ENCODE measurements around the gene MSL1.
A peak's percentile ranks its signal among the peaks of the same experiment; 100 is the strongest.

The MSL1 gene

DNA sequence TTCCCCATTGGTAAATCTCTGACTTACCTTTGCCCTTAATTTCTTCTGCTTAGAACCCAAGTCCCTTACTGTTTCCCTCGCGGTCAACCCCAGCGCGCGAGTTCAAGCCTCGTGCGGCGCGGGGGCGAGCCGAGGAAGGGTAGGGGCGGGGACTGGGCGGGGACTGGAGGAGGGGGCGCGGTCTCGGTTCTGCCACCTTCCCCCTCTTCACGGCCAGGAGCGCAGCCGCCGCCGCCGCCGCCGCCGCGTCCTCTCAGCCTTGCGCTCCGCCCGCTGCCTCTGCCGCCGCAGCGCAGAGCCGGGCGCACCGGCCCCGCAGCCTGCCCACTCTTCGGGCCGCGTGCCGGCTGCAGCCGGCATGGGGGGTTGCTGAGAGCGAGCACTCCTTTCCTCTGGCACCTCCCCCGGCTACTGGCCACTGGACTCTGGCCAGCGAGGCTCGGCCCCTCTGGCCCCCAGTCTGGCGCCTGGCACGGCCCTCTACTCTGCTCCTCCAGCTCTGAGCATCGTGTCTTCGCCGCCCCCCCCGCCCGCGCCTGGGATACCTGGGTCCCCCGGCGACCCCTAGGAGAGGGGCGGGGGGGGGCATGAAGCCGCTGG is 55.6 kb downstream of the MSL1 start, which contains the start of gene RAPGEFL1:
Gene RAPGEFL1, plus strand, starts transcription at position 196 of the 600 bp plus-strand sequence. Its CDS starts 392 bp downstream, at position 588.
- peak; percentile 65 for DNase-seq

DNA sequence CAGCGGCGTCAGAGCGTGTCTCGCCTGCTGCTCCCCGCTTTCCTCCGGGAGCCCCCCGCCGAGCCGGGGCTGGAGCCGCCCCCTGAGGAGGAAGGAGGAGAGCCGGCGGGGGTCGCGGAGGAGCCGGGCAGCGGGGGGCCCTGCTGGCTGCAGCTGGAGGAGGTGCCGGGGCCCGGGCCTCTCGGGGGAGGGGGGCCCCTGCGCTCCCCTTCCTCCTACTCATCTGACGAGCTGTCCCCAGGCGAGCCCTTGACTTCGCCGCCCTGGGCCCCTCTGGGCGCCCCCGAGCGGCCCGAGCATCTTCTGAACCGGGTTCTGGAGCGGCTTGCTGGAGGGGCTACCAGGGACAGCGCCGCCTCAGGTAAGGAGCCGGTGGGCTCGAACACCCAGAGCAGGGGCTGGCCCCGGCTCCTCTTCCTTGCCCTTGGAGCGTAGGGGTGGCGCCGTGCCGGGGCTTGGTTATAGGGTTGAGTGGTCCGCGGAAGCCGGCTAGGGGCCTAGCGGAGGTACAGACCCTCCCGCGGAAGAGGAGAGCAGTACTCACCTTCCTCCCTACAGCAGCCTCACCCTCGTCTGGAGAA is 56.3 kb downstream of the MSL1 start:
- DNase-seq = no peak

DNA sequence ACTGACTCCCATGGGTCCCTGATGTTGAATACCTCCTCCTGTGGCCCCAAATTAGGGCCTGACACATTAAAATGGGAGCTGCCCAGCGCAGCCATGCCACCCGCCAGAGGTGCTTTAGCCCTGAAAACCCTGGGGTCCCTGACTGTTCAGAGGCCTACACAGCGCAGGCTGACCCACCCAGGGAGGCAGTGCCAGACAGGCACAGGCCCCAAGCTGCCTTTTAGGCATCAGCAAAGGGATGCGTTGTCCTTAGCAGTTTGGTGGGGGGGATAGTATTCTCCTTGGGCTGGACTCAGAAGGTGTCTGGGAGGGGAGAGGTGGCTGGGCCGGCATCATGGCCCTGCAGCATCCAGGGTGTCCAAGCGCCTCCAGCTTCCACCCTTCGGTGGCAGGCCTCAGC is 56.9 kb downstream of the MSL1 start:
- no peak for DNase-seq

DNA sequence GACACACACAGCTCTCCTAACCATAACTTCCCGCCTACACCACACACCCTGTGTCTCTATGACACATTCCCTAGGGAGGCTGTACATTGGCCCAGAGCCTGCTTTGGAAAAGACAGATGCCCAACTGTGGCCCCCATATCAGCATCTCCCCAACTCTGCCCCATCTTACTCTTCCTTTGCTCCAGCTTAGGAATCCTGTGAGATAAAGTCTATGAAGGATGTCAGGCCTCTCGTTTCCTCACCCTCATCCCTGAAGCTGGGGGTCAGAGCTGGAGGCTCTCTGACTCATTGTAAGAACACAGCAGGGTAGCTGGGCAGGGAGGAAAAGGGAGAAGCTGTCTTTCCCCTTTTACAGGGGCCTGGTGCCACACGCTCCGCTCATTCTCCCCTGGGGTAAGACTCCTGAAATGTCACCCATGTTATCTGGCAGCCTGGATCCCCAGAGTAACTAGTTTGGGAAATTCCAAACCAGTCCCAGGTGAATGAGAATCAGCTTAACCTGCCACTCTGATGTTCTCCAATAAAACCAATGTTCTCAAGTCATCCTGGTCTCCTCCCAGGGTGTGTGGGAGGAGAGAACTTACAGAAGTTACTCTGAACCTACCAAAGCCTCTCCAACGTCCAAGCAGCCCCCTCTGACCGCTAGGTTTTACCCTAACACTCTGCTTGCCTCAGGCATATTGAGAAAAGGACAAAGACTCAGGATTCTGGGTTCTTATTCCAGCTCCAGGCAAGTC is 58.3 kb downstream of the MSL1 start:
- DNase-seq = no peak

DNA sequence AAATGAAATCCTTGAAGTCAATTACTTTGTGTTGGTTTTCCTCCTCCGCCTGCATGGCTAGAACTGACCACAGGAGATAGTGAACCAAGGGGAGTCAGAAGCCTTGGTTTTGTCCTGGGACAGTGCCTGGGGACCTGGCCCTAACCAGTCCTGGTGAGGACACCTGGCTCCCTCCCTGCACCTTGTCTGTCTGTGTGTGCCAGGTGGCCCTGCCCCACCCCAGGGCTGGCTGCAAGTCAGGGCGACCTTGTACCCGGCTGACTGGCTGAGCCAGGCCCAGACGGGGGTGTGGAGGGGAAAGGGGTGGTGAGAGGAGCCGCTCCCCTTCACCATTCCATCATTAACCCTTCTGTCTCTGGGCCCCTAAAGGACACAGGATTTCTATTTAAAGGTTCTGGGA is 58.9 kb downstream of the MSL1 start:
- no peak for DNase-seq

DNA sequence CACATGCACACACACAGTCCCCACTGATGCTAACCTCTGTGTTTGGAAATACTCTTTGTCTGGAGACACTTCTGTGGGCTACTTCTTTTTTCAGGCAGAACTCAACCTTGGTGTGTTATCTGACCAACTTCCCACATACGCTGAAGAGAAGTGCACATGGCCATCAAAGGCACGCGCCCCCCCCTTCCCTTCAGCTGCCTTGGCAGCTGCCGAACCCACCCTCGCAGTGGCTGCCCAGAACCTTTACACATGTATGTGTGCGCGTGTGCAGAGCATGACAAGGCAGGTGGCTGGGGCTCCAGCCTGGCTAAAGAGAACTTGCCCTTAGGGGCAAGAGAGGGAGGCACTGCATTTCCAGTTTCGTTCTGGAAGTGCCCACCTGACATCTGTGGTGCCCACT is 59.4 kb downstream of the MSL1 start:
- DNase-seq = no peak

DNA sequence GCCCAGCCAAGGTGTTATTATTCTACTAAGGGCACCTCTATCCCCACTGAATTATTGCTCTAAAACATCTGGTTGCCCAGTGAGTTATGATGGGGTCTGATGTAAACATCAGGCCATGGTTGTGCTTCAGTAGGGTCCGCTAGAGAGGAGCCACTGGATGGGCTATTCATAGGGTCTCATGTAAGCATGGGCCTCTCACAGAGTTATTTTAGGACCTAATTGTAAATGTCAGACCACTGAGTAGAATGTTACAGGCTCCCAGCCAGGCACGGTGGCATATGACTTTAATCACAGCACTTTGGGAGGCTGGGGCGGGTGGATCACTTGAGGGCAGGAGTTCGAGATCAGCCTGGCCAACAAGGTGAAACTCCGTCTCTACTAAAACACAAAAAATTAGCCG is 60.8 kb downstream of the MSL1 start:
- DNase-seq = no peak
